ENCODE measurements around the gene DNAJC18.

GRCh38 chr5:139426203-139426885 lies 13.0 kb downstream of the DNAJC18 start:
- TF ChIP-seq CTCF (IDR thresholded peaks at IDR 0.05) (no peak), POLR2A (IDR thresholded peaks at IDR 0.05) (no peak)
